ENCODE measurements around the gene VPS33A.
"Not testable (repeated sequence)": the region's sequence is repeated elsewhere in the genome, so short reads cannot be mapped to it uniquely, and the experiment has no call there.

The VPS33A gene

DNA sequence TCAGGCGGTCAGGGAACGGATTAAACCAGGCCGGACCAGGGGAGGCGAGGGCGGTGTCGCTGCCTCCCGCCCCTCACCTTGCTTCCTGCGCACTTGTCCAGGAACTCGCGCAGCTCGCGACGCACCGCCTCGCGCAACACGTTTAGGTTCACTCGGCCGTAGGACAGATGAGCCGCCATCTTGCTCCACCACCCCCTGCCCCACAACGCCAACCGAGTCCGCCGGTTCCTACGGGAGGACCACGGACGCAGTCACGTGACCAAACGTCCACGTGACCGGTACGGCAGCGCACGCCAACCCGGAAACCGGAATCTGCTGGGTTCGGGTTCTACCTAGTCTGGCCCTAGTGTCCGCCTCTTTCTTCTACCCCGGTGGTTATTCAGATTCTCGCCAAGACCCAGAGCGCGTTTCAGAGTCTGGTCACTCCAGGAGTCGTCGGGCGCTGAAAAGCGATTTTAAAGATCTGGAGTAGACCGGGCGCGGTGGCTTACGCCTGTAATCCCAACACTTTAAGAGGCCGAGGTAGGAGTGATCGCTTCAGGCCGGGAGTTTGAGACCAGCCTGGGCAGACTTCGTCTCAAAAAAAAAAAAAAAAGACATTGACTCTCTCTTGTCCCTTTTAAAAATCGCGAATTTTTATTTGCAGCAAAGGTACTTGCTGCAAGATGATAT lies at the start of gene VPS33A:
TSS of gene VPS33A (minus strand) at position 265 of the 672 bp plus-strand sequence. CDS start at position 179, 86 bp downstream.
- peak; percentile 64 for FAIRE-seq

GRCh38 chr12:122312926-122313325 lies 46.6 kb upstream of the VPS33A start:
- no peak for FAIRE-seq

DNA sequence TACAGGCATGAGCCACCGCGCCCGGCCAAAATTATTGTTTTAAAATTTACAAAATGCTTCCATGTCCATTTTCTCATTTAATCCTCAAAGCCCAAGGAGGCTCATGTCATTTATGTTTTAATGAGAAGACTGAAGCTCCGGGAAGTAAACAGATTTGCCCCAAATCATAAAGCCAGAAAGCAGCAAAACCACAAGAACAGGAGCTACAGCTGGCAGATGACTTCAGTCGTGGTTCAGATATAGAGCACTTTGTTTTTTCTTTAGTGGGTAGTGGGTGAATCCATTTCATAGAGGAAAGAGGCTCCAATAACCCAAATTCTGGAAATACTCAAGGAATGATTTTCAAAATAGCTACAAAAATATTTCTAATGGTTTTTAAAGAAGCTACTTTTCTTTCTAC lies 45.4 kb upstream of the VPS33A start:
- FAIRE-seq, result no peak

DNA sequence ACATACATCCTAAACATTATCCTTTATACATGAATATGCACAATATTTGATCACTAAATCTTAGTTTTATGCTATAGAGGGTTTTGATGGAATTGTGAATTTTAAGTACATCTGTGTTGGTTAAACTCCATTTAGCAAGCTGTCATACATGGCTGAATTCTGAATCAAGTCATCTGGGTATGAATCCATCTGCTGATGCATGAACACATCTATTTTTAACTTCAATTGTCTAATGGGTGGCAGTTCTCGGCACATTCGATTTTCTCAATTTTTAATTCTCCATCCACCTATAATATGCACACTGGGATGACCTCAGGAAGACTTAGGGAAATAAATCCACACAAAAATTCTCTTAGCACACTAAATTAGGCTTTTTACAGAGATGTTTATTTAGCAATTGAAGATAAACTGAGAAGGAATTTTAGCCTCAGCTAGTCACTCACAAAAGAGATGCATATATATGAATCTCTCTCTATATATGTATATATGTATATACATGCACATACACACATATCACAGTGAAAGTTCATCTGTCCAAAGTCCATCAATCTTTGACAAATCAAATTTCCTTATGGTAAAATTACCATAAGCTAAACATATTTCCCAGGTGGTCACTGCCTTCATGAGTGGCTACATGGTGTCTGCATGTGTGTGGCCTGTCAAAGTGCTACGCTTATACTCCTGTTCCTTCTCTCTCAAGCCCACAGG lies 44.5 kb upstream of the VPS33A start:
- no peak for FAIRE-seq

DNA sequence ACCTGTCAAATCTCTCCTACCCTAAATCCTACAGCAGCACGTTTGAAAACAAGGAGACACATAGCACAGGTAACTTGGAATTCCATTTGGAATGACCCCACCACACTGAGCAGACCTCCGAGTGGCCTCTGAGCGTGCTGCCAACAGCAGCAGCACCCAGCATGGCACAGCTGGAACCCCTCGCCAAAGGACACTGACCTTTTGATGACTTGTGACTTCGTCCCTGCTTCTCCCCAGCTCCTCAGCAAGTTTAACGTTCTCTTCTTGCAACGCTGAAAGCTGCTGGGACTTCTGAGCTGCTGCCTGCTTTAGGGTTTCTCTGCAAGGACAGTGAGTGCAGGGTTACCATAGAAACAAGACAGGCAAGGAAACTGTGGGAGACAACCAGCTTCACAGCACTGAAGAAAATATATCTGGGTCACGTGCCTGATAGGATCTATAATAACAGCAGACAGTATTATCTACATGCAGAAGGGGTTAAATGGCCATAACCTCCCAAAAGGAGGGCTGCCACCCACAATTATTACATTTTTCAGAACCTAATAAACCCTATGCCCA lies 43.3 kb upstream of the VPS33A start:
- FAIRE-seq, result no peak

GRCh38 chr12:122308811-122309210 lies 42.5 kb upstream of the VPS33A start:
- FAIRE-seq, result no peak

- FAIRE-seq, result no peak
These were observed 40.1 kb upstream of the VPS33A start for GRCh38 chr12:122306407-122306806.

- no peak for FAIRE-seq
These were observed 38.6 kb upstream of the VPS33A start for GRCh38 chr12:122304924-122305323.

- FAIRE-seq, result no peak
These were observed 36.8 kb upstream of the VPS33A start for GRCh38 chr12:122303068-122303467.

- FAIRE-seq, result no peak
These were observed 31.9 kb upstream of the VPS33A start for GRCh38 chr12:122298071-122298748.

GRCh38 chr12:122297494-122297893 lies 31.2 kb upstream of the VPS33A start:
- FAIRE-seq, result no peak

DNA sequence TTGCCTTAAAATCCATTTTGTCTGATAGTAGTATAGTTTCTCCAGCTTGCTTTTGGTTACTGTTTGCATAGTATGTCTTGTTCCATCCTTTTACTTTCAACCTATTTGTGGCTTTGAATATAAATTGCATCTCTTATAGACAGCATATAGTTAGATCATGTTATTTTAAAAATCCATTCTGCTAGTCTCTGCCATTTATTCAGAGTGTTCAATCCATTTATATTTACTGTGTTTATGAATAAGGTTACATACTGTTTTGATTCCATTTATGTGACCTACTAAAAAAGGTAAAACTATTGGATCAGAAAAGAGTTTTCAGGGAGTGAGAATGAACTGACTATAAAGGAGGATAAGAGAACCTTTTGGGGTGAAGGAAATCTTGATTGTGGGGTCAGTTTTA lies 29.6 kb upstream of the VPS33A start:
- FAIRE-seq, result no peak

DNA sequence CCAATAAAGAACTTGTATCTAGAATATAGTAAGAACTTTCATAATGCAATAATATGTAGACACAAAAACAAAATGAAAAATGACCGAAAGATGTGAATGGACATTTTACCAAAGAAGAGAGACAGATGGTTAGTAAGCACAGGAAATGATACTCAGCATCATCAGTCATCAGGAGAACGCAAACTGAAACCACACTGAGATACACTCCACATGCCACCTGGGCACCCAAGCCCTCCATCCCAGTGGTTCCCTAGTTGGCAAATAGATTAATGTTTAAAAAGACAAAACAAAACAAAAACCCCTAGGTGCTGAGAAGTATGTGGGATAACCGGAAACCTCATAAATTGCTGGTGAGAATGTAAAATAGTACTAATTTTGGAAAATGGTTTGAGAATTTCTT lies 26.8 kb upstream of the VPS33A start:
- no peak for FAIRE-seq

GRCh38 chr12:122291431-122291830 lies 25.1 kb upstream of the VPS33A start:
- no peak for FAIRE-seq

- no peak for FAIRE-seq
These were observed 17.4 kb upstream of the VPS33A start for GRCh38 chr12:122283680-122284079.

GRCh38 chr12:122282061-122282460 lies 15.8 kb upstream of the VPS33A start:
- no peak for FAIRE-seq

- FAIRE-seq, result no peak
These were observed 9.9 kb upstream of the VPS33A start for GRCh38 chr12:122276242-122276641.

DNA sequence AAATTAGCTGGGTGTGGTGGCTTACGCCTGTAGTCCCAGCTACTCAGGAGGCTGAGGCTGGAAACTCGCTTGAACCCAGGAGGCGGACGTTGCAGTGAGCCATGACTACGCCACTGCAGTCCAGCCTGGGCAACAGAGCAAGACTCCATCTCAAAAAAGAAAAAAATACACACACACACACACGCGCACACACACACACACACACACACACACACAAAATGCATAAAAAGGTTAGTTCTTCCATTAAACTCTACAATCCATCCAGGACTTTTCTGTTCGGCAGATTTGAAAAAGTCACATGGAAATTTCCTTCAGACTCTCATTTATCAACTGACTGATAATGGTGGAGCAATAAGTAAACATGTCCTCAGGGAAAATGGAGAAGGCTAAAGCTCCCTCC lies 9.2 kb upstream of the VPS33A start:
- no peak for FAIRE-seq

DNA sequence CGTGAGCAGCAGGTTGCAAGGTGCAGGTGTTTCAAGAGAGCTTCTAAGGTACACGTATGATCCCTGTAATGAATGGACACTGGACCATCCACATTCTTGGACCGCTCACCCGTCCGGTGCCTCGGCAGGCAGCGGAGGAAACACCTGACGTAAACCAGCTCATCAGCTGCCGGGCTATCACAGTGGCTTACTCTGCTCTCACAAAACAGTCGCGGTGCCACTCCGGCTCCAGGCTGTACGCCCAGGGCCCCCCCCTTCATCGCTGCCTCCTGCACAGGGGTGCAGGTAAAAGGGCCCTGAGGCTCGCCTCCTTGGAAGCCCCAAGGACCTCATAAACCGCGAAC lies 436 bp downstream of the VPS33A start:
- no peak for FAIRE-seq

DNA sequence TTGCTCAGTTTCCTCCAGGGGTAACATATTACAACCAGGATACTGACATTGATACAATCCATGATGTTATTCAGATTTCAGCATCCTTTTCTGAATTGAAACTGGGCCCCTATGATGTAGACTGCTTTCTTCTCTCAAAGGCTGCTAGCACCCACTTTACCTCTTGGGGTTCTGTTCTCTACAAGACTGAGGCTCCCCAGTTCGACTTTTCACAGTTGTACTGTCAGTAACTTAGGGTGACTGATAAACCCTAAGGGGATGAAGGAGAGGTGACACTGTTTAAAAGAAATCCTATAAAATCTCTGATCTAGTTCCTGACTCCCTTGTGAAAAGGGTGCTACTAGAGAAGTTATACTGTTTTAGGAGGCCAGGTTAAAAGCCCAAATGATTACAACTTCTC lies 818 bp downstream of the VPS33A start:
- no peak for FAIRE-seq

- FAIRE-seq, result not testable (repeated sequence)
These were observed 5.6 kb downstream of the VPS33A start for GRCh38 chr12:122260735-122261134.

GRCh38 chr12:122258939-122259338 lies 7.4 kb downstream of the VPS33A start:
- not testable (repeated sequence) for FAIRE-seq

DNA sequence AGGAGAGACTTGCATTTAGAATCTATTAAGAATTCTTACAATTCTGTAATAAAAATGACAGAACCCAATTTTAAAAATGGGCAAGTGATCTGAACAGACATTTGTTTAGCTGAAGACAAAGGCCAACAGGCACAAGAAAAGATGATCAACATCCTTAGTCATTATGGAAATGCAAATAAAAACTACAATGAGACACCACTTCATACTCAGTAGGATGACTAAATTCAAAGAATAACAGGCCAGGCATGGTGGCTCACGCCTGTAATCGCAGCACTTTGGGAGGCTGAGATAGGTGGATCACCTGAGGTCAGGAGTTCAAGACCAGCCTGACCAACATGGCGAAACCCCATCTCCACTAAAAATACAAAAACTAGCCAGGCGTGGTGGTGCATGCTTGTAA lies 7.8 kb downstream of the VPS33A start:
- not testable (repeated sequence) for FAIRE-seq

DNA sequence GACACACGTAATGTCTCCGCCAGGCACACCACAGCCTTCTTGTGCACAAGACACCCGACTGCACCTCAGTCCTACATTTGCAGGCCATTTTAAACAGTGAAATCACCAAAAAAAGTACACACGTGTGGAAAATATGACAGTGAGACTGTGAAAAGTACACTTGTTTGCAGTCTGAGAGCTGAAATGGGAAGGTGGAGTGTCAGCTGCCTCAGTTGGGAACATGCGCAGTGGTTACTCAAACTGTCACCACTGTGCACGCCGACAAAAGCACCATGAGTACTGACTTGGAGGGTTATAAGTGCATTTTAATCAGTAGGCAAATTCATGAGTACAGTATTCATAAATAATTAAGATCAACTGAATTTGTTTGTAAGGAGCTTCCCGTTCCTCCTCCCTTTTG lies 15.8 kb downstream of the VPS33A start:
- FAIRE-seq, result no peak

Data from endometrium (tissue), 2 donors.